Measurements from ENCODE around the gene PHKA2. TPM values are rescaled to one million over a fixed set of nuclear protein-coding genes. Genes with fewer than 3 reads are reported as not detected.

Gene PHKA2
- total and polyA plus RNA-seq, 4 donors, result 28.9 to 82.3 (median 41.9) TPM

DNA sequence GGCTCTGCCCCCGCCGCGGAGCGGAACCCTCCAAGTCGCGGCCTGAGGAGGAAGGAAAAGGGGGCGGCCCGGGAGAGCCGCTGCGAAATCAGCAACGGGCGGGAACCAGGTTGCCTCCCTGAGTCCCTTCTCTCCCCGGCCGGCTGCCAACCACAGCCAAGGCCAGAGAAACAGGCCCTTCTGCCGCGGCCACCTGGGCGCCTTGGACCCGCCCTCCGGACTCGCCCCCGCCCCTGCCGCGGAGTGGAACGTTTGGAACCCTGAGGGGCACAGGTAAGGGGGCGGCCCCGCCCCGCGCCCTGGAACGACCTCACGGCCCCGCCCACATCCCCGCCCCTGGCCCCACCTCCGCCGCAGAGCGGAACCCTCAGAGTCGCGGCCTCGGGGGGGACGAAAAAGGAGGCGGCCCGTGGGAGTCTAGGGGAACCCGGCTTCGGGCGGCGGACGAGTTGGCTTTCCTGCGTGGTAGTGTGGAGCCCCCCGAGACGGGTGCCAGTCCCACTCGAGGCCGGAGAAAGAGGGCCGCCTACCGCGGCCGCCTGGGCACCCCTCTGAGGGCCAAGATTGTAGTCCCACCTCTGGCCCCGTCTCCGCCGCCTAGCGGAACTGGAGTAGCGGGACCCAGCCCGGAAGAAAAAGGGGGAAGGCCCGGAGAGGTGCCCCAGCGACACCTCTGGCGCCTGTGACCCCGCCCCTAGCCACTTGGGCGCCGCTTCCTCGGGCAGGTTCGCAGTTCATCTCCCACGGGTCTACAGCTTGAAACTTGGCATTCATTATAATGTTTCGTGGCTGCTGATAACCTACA lies 669 bp upstream of the PHKA2 start:
- DNase-seq (ENCODE audit: low spot score), result peak; percentile 87
- Histone ChIP-seq H3K9me3 (ENCODE audit: control insufficient read depth in 4 of 4, low read length in 3 of 4) (no peaks in the 10 kb centered on the region), H3K27ac (ENCODE audit: low read depth in 1 of 2, low read length in 2 of 2) (peak overlapping the region; percentile 91 to 93), H3K9ac (ENCODE audit: low read depth in 1 of 2, low read length in 2 of 2) (peak overlapping the region in 1 of 2 donors; percentile 71), H3K4me1 (ENCODE audit: control insufficient read depth in 4 of 4, insufficient read depth in 4 of 4, low read length in 3 of 4) (peaks cover 0 to 16% (median 7%) of the 10 kb centered on the region in 4 donors), H3K27me3 (ENCODE audit: control insufficient read depth in 4 of 4, insufficient read depth in 4 of 4, low read length in 3 of 4) (no peaks in the 10 kb centered on the region), H3K36me3 (ENCODE audit: control insufficient read depth in 4 of 4, insufficient read depth in 3 of 4, low read depth in 1 of 4, low read length in 3 of 4) (peaks cover 0 to 4% (median under 1%) of the 10 kb centered on the region in 4 donors), H3K4me3 (ENCODE audit: low read depth in 1 of 3, low read length in 3 of 3) (peak overlapping the region; percentile 83 to 92 (median 85))
- under 1% methylated on average over 69 of the region's 71 CpGs for WGBS
- TF ChIP-seq, protein P1, sequence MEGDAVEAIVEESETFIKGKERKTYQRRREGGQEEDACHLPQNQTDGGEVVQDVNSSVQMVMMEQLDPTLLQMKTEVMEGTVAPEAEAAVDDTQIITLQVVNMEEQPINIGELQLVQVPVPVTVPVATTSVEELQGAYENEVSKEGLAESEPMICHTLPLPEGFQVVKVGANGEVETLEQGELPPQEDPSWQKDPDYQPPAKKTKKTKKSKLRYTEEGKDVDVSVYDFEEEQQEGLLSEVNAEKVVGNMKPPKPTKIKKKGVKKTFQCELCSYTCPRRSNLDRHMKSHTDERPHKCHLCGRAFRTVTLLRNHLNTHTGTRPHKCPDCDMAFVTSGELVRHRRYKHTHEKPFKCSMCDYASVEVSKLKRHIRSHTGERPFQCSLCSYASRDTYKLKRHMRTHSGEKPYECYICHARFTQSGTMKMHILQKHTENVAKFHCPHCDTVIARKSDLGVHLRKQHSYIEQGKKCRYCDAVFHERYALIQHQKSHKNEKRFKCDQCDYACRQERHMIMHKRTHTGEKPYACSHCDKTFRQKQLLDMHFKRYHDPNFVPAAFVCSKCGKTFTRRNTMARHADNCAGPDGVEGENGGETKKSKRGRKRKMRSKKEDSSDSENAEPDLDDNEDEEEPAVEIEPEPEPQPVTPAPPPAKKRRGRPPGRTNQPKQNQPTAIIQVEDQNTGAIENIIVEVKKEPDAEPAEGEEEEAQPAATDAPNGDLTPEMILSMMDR (IDR thresholded peaks at IDR 0.05; ENCODE audit: low read depth, low read length, missing input control), result peak; percentile 42
- peak; percentile 58 for TF ChIP-seq NR2F2 (IDR thresholded peaks at IDR 0.05)
- no peak for TF ChIP-seq HNF4G (IDR thresholded peaks at IDR 0.05)
- peak; percentile 68 to 82 for TF ChIP-seq GABPA (IDR thresholded peaks at IDR 0.05 in 1 of 2, conservative IDR thresholded peaks at IDR 0.05 in 1 of 2)
- TF ChIP-seq RXRA (IDR thresholded peaks at IDR 0.05), result peak in 1 of 2 donors; percentile 3
- no peak for TF ChIP-seq FOXA2 (IDR thresholded peaks at IDR 0.05)
- TF ChIP-seq YY1 (IDR thresholded peaks at IDR 0.05), result peak; percentile 28
- peak; percentile 39 for TF ChIP-seq HNF4A (conservative IDR thresholded peaks at IDR 0.05)
- TF ChIP-seq RAD21 (IDR thresholded peaks at IDR 0.05), result peak; percentile 24 to 32
- peak; percentile 13 for TF ChIP-seq SP1 (IDR thresholded peaks at IDR 0.05)
- TF ChIP-seq TAF1 (conservative IDR thresholded peaks at IDR 0.05), result peak; percentile 17

DNA sequence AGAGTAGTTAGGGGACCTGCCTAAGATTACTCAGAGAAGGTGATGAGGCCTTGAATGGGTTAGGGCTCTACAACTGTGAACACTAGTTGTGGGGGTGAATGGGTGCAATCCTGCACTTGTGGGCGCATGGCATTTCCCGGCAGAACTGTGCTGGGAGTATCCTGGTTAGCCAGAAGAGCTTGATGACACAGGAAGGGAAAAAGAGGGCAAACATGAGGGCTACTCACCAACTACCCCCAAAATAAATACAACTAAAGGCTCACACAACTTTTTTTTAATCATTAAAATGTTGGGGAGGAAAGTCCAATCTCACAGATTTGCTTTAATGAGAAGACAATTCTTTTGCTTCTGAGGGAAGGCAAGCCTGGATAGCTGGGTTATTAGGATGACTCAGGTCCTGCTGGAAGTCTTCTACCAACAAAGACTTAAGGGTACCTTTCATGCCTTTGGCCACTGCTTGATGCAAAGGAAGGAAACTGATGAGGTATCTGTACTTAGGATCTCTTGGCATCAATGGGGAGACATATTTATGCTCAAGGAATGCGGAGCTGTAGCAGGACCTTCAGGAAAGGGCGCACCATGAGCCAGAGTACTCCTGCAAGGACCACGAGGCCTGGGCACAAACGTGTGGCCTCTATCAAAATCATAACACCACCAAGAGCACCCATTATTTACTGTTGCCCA lies 2.6 kb downstream of the PHKA2 start:
- Histone ChIP-seq H3K9ac (ENCODE audit: low read depth in 1 of 2, low read length in 2 of 2) (peak overlapping the region in 1 of 2 donors; percentile 16), H3K27ac (ENCODE audit: low read depth in 1 of 2, low read length in 2 of 2) (peak overlapping the region; percentile 75 to 86), H3K9me3 (ENCODE audit: control insufficient read depth in 4 of 4, low read length in 3 of 4) (no peaks in the 10 kb centered on the region), H3K4me1 (ENCODE audit: control insufficient read depth in 4 of 4, insufficient read depth in 4 of 4, low read length in 3 of 4) (peaks cover 0 to 16% (median 9%) of the 10 kb centered on the region in 4 donors), H3K4me3 (ENCODE audit: low read depth in 1 of 3, low read length in 3 of 3) (peak overlapping the region in 2 of 3 donors; percentile 85 to 92), H3K27me3 (ENCODE audit: control insufficient read depth in 4 of 4, insufficient read depth in 4 of 4, low read length in 3 of 4) (no peaks in the 10 kb centered on the region), H3K36me3 (ENCODE audit: control insufficient read depth in 4 of 4, insufficient read depth in 3 of 4, low read depth in 1 of 4, low read length in 3 of 4) (no peaks in the 10 kb centered on the region)
- DNase-seq (ENCODE audit: low spot score), result no peak
- TF ChIP-seq, protein P1 (IDR thresholded peaks at IDR 0.05; ENCODE audit: low read depth, low read length, missing input control), result no peak
- TF ChIP-seq, protein P2, sequence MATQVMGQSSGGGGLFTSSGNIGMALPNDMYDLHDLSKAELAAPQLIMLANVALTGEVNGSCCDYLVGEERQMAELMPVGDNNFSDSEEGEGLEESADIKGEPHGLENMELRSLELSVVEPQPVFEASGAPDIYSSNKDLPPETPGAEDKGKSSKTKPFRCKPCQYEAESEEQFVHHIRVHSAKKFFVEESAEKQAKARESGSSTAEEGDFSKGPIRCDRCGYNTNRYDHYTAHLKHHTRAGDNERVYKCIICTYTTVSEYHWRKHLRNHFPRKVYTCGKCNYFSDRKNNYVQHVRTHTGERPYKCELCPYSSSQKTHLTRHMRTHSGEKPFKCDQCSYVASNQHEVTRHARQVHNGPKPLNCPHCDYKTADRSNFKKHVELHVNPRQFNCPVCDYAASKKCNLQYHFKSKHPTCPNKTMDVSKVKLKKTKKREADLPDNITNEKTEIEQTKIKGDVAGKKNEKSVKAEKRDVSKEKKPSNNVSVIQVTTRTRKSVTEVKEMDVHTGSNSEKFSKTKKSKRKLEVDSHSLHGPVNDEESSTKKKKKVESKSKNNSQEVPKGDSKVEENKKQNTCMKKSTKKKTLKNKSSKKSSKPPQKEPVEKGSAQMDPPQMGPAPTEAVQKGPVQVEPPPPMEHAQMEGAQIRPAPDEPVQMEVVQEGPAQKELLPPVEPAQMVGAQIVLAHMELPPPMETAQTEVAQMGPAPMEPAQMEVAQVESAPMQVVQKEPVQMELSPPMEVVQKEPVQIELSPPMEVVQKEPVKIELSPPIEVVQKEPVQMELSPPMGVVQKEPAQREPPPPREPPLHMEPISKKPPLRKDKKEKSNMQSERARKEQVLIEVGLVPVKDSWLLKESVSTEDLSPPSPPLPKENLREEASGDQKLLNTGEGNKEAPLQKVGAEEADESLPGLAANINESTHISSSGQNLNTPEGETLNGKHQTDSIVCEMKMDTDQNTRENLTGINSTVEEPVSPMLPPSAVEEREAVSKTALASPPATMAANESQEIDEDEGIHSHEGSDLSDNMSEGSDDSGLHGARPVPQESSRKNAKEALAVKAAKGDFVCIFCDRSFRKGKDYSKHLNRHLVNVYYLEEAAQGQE (IDR thresholded peaks at IDR 0.05), result peak; percentile 12
- TF ChIP-seq RAD21 (IDR thresholded peaks at IDR 0.05) (peak in 1 of 2 donors; percentile 25), RXRA (IDR thresholded peaks at IDR 0.05) (peak; percentile 58 to 77), GABPA (IDR thresholded peaks at IDR 0.05 in 1 of 2, conservative IDR thresholded peaks at IDR 0.05 in 1 of 2) (peak in 1 of 2 donors; percentile 42), FOXA1 (IDR thresholded peaks at IDR 0.05) (peak; percentile 41), YY1 (IDR thresholded peaks at IDR 0.05) (peak; percentile 14), HNF4G (IDR thresholded peaks at IDR 0.05) (peak; percentile 63), TAF1 (conservative IDR thresholded peaks at IDR 0.05) (no peak), EGR1 (IDR thresholded peaks at IDR 0.05; ENCODE audit: low read depth in 2 of 2) (no peak), SP1 (IDR thresholded peaks at IDR 0.05) (peak; percentile 89), HNF4A (conservative IDR thresholded peaks at IDR 0.05) (peak; percentile 72 to 82), FOXA2 (IDR thresholded peaks at IDR 0.05) (peak; percentile 44), NR2F2 (IDR thresholded peaks at IDR 0.05) (no peak), JUND (IDR thresholded peaks at IDR 0.05) (peak in 1 of 2 donors; percentile 18)
- TF ChIP-seq, protein P3, sequence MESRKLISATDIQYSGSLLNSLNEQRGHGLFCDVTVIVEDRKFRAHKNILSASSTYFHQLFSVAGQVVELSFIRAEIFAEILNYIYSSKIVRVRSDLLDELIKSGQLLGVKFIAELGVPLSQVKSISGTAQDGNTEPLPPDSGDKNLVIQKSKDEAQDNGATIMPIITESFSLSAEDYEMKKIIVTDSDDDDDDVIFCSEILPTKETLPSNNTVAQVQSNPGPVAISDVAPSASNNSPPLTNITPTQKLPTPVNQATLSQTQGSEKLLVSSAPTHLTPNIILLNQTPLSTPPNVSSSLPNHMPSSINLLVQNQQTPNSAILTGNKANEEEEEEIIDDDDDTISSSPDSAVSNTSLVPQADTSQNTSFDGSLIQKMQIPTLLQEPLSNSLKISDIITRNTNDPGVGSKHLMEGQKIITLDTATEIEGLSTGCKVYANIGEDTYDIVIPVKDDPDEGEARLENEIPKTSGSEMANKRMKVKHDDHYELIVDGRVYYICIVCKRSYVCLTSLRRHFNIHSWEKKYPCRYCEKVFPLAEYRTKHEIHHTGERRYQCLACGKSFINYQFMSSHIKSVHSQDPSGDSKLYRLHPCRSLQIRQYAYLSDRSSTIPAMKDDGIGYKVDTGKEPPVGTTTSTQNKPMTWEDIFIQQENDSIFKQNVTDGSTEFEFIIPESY (IDR thresholded peaks at IDR 0.05), result peak; percentile 42
- TF ChIP-seq, protein P4, sequence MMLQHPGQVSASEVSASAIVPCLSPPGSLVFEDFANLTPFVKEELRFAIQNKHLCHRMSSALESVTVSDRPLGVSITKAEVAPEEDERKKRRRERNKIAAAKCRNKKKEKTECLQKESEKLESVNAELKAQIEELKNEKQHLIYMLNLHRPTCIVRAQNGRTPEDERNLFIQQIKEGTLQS (IDR thresholded peaks at IDR 0.05), result no peak
- TF ChIP-seq, protein P5, sequence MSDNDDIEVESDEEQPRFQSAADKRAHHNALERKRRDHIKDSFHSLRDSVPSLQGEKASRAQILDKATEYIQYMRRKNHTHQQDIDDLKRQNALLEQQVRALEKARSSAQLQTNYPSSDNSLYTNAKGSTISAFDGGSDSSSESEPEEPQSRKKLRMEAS (IDR thresholded peaks at IDR 0.05), result peak; percentile 50
- 35% methylated on average over 6 of the region's 6 CpGs for WGBS

Measured in liver (tissue), 9 donors.